CD8-positive, alpha-beta memory T cell (primary cell): ENCODE measurements around the gene PRKACG. TPM values are rescaled to one million over a fixed set of nuclear protein-coding genes. Genes with fewer than 3 reads are reported as not detected.

Experiments used
- CTCF ChIA-PET: fragments of 350-600 bp; sonication (Branson Sonifier 250); formaldehyde crosslinking; loops from one replicate; lab custom pipeline; 2021; ENCODE audit warnings: antibody characterized with exemption; lab: Charles Lee
- POLR2A ChIA-PET: fragments of 350-600 bp; sonication (Branson Sonifier 250); formaldehyde crosslinking; loops from one replicate; lab custom pipeline; 2021; ENCODE audit warnings: antibody characterized with exemption; lab: Charles Lee
- DNase-seq, 5 donors: peaks; one replicate each; pipeline versions ENCODE4 v3.0.0 to v3.0.0-alpha.2; 2020 to 2022; ENCODE audit warnings: mixed read lengths in 1 of 5
- H3K27ac ChIP-seq: one replicate; pipeline ENCODE4 v1.7.0; 2013; ENCODE audit warnings: low read depth, mild to moderate bottlenecking, low read length, moderate library complexity
- H3K27me3 ChIP-seq: 2 replicates; pipeline ENCODE4 v1.7.0; 2013; ENCODE audit warnings: low read length, mild to moderate bottlenecking; ENCODE audit not compliant: insufficient read depth, poor library complexity, severe bottlenecking
- H3K36me3 ChIP-seq: 2 replicates; pipeline ENCODE4 v1.7.0; 2013; ENCODE audit warnings: mild to moderate bottlenecking, low read length, moderate library complexity; ENCODE audit not compliant: insufficient read depth
- H3K4me1 ChIP-seq: 2 replicates; pipeline ENCODE4 v1.7.0; 2013; ENCODE audit warnings: mild to moderate bottlenecking, low read length, moderate library complexity; ENCODE audit not compliant: insufficient read depth
- H3K4me3 ChIP-seq: 2 replicates; pipeline ENCODE4 v1.7.0; 2013; ENCODE audit warnings: mild to moderate bottlenecking, low read length
- H3K9me3 ChIP-seq: 2 replicates; pipeline ENCODE4 v1.7.0; 2013; ENCODE audit warnings: mild to moderate bottlenecking, low read length
- H3K27ac Mint-ChIP-seq, 8 donors: one replicate each; pipeline ENCODE4 v1.8.0; 2020 to 2021; ENCODE audit warnings: mixed read lengths in 8 of 8, mild to moderate bottlenecking in 6 of 8, inconsistent platforms in 3 of 8, moderate library complexity in 3 of 8
- H3K27me3 Mint-ChIP-seq, 2 donors: one replicate each; pipeline ENCODE4 v1.8.0; 2020 to 2021; ENCODE audit warnings: mixed read lengths in 2 of 2, mild to moderate bottlenecking in 1 of 2, moderate library complexity in 1 of 2
- H3K36me3 Mint-ChIP-seq, 3 donors: one replicate each; pipeline ENCODE4 v1.8.0; 2020 to 2021; ENCODE audit warnings: mixed read lengths in 3 of 3, inconsistent platforms in 1 of 3, mild to moderate bottlenecking in 1 of 3
- H3K4me1 Mint-ChIP-seq, 3 donors: one replicate each; pipeline ENCODE4 v1.8.0; 2020 to 2021; ENCODE audit warnings: mixed read lengths in 3 of 3, inconsistent platforms in 1 of 3, mild to moderate bottlenecking in 1 of 3
- H3K4me3 Mint-ChIP-seq, 7 donors: one replicate each; pipeline ENCODE4 v1.8.0; 2020 to 2021; ENCODE audit warnings: mixed read lengths in 7 of 7, mild to moderate bottlenecking in 6 of 7, moderate library complexity in 4 of 7, inconsistent platforms in 2 of 7
- H3K9me3 Mint-ChIP-seq, 5 donors: one replicate each; pipeline ENCODE4 v1.8.0; 2020 to 2022; ENCODE audit warnings: mixed read lengths in 5 of 5, mild to moderate bottlenecking in 3 of 5, moderate library complexity in 2 of 5, inconsistent platforms in 1 of 5
- polyA plus RNA-seq: library from polyadenylated mRNA; unstranded; fragments of 300-500 nt; fragmentation: Illumina TruSeq; gene quantifications from one replicate; pipeline ENCODE4 v1.2.3, GENCODE V29; 2021
- total RNA-seq, 2 experiments: library from RNA; stranded (reverse); gene quantifications; one replicate each; pipeline ENCODE4 v1.2.3, GENCODE V29; 2021

PRKACG gene
- total and polyA plus RNA-seq, 3 experiments from 2014 or later: not detected

DNA sequence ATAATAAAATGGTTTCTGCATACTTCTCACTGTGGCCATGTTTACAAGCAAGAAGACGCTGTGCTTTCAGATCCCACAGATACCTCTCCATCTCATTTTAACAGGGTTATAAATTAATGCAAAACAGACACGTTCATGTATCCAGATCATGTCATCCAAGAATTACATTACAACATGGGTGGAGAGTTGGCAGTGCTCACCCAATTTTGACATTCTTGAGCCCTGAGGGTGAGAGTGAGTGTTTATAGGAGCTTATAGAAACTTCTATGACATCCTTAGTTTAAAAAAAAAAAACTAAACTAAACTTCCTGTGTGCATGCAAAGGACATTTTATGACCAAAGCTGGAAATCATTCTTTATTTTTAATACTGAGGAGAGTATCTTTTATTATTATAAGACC is 9.1 kb downstream of the PRKACG start:
- Mint-ChIP-seq H3K27me3 (peaks cover 15 to 44% of the 10 kb centered on the region in 2 donors), H3K9me3 (no peaks in the 10 kb centered on the region), H3K4me3 (no peak overlapping the region), H3K27ac (no peak overlapping the region), H3K4me1 (no peaks in the 10 kb centered on the region), H3K36me3 (no peaks in the 10 kb centered on the region)
- H3K27me3 ChIP-seq: no peaks in the 10 kb centered on the region
- H3K9me3 ChIP-seq: no peaks in the 10 kb centered on the region
- no peak overlapping the region for H3K27ac ChIP-seq
- H3K4me3 ChIP-seq: no peak overlapping the region
- DNase-seq: no peak
- no peaks in the 10 kb centered on the region for H3K36me3 ChIP-seq
- ChIA-PET POLR2A (no interaction called here), CTCF (no interaction called here)
- no peaks in the 10 kb centered on the region for H3K4me1 ChIP-seq

DNA sequence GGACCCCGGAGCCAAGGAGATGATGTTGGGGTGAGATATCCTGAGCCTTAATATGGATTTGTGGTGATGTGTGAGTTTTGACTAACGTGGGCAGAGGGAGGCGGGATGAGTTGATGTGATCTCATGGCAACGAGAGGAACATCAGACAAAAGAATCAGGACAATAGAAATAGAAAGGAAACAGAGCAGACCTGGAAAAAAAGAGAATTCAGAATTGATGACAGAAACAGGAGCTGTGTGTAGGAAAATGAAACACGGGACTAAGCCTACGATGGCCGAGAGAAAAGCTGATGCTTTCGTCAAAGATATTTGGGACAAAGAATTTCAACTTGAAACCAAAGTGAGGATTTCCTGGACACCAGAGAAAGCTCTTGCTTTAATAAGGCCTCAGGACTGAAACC is 10.9 kb downstream of the PRKACG start:
- no peaks in the 10 kb centered on the region for H3K4me1 ChIP-seq
- no peaks in the 10 kb centered on the region for H3K36me3 ChIP-seq
- no peaks in the 10 kb centered on the region for H3K27me3 ChIP-seq
- Mint-ChIP-seq H3K9me3 (no peaks in the 10 kb centered on the region), H3K36me3 (no peaks in the 10 kb centered on the region), H3K27me3 (peaks cover 15 to 37% of the 10 kb centered on the region in 2 donors), H3K4me1 (peaks cover 0 to 4% (median 0%) of the 10 kb centered on the region in 3 donors), H3K27ac (peak overlapping the region in 1 of 8 donors; percentile 46), H3K4me3 (no peak overlapping the region)
- H3K9me3 ChIP-seq: no peaks in the 10 kb centered on the region
- POLR2A ChIA-PET: no interaction called here
- DNase-seq: no peak
- CTCF ChIA-PET: no interaction called here
- H3K27ac ChIP-seq: no peak overlapping the region
- H3K4me3 ChIP-seq: no peak overlapping the region

DNA sequence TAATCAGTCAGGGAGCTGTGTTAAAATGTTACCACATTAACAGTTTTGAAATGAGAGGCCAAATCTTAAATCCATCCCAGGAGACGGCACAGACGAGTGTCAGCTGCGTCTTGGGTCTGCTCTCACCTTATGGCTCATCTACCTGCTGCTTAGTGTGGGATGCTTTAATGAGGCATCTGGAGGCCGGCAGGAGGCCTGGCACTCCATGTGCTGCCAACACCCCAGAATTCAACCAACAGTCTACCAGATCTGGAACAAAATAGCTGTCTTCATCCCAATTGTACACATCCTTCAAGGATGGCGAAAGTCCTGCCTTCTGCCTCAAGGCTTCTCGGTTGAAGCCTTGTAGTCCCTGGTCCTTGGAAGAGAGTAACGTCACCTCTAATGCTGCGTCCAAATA is 12.0 kb downstream of the PRKACG start:
- no peaks in the 10 kb centered on the region for H3K36me3 ChIP-seq
- H3K9me3 Mint-ChIP-seq: no peaks in the 10 kb centered on the region
- H3K36me3 Mint-ChIP-seq: no peaks in the 10 kb centered on the region
- no peak for DNase-seq
- H3K4me1 ChIP-seq: no peaks in the 10 kb centered on the region
- no peak overlapping the region for H3K27ac Mint-ChIP-seq
- H3K27me3 ChIP-seq: no peaks in the 10 kb centered on the region
- H3K27ac ChIP-seq: no peak overlapping the region
- H3K27me3 Mint-ChIP-seq: peaks cover 11 to 28% of the 10 kb centered on the region in 2 donors
- no peak overlapping the region for H3K4me3 ChIP-seq
- H3K4me3 Mint-ChIP-seq: no peak overlapping the region
- ChIA-PET CTCF (no interaction called here), POLR2A (no interaction called here)
- peaks cover 0 to 4% (median 0%) of the 10 kb centered on the region in 3 donors for H3K4me1 Mint-ChIP-seq
- no peaks in the 10 kb centered on the region for H3K9me3 ChIP-seq

DNA sequence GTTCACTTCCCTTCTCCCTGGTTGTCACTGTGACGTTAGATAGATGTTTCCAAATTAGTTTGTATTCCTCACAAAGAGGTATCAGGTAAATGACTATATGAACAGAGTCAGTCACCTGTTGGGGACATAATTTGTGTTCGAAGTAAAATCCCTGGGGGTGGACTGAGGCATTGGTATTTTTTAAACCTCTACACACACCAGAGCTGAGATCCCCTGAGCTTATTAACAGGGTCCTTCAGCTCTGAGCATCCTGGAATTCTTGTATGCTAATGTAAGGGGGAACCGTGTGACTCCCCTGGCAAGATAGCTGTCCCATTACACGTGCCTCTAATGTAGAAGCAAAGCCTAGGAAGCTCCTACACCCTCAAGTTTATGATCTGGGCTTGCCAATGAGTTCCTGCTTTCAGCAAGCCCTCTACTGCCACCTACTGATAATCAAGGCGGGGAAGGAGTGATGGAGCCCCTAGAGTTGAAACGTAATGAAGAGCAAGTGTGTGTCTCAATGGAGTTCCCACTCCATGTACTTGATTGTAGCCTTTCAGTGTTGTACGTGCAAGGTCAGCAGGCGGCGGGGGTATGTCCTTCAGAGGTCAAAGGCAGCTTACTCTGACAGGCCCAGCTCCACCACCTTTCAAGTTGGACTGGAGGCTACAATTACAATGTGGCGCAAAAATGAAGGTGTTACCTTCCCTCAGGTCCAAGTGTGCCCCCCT is 14.4 kb downstream of the PRKACG start:
- Histone ChIP-seq H3K27me3 (no peaks in the 10 kb centered on the region), H3K4me1 (peaks cover 7% of the 10 kb centered on the region), H3K27ac (no peak overlapping the region), H3K36me3 (no peaks in the 10 kb centered on the region), H3K4me3 (no peak overlapping the region), H3K9me3 (no peaks in the 10 kb centered on the region)
- Mint-ChIP-seq H3K36me3 (no peaks in the 10 kb centered on the region), H3K4me1 (peaks cover 9 to 14% (median 9%) of the 10 kb centered on the region in 3 donors), H3K27me3 (peaks cover 6 to 15% of the 10 kb centered on the region in 2 donors), H3K9me3 (no peaks in the 10 kb centered on the region), H3K4me3 (no peak overlapping the region), H3K27ac (peak overlapping the region in 1 of 8 donors; percentile 50)
- CTCF ChIA-PET: interaction anchor here (0.6 to 1.2 kb wide), 8 partner anchors 10 to 417 kb away, joined by 3 to 5 read pairs (median 4); no protein-coding TSS in a partner anchor
- DNase-seq: peak; percentile 15 to 69 (median 57)
- POLR2A ChIA-PET: no interaction called here

DNA sequence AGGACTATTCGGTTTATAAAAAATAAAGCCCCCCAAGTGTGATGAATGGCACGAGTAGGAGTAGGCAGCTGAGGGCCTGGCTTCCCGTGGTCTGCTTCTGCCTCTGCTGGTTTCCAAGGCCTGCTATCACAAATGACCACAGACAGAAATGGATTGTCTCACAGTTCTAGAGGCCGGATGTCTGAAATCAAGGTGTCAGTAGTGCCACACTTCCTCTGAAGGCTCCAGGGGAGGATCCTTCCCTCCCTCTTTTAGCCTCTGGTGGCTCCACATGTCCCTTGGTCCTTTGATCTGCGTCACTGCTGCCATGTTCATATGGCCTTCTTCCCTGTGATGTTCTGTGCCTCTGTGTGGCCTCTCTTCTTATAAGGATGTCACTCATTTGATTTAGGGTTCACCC is 15.1 kb downstream of the PRKACG start:
- Mint-ChIP-seq H3K9me3 (no peaks in the 10 kb centered on the region), H3K4me3 (no peak overlapping the region), H3K4me1 (peaks cover 9 to 14% (median 9%) of the 10 kb centered on the region in 3 donors), H3K27me3 (peaks cover 6 to 11% of the 10 kb centered on the region in 2 donors), H3K36me3 (no peaks in the 10 kb centered on the region), H3K27ac (no peak overlapping the region)
- DNase-seq: no peak
- Histone ChIP-seq H3K27ac (no peak overlapping the region), H3K4me3 (no peak overlapping the region), H3K4me1 (peaks cover 7% of the 10 kb centered on the region), H3K27me3 (no peaks in the 10 kb centered on the region), H3K9me3 (no peaks in the 10 kb centered on the region), H3K36me3 (no peaks in the 10 kb centered on the region)
- ChIA-PET CTCF (interaction anchor here (0.6 to 1.1 kb wide), 5 partner anchors 14 to 46 kb away, joined by 3 to 4 read pairs (median 3); no protein-coding TSS in a partner anchor), POLR2A (no interaction called here)

DNA sequence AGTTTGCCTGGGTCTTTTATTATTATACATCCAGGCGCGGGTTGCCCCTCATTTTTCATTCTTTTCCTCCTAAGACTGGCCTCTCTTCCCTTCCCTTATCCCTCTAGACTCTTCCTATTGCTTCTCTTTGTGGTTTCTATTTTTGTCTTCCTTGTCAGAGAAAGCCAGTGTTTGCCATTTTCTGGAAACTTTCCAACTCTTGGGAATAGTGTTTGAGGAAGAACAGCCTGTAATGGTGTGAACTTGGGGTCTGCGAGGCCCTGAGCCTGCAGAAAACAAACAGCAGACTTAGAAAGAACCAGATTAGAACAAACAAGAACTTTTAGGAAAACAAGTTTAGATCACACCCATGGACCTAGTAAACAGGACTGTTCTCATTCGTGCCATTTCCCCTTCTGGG is 15.5 kb downstream of the PRKACG start:
- Histone ChIP-seq H3K27ac (no peak overlapping the region), H3K4me1 (peaks cover 7% of the 10 kb centered on the region), H3K36me3 (no peaks in the 10 kb centered on the region), H3K4me3 (no peak overlapping the region), H3K9me3 (no peaks in the 10 kb centered on the region), H3K27me3 (no peaks in the 10 kb centered on the region)
- Mint-ChIP-seq H3K27me3 (peaks cover 3 to 10% of the 10 kb centered on the region in 2 donors), H3K9me3 (no peaks in the 10 kb centered on the region), H3K4me3 (no peak overlapping the region), H3K4me1 (peaks cover 9 to 14% (median 9%) of the 10 kb centered on the region in 3 donors), H3K27ac (no peak overlapping the region), H3K36me3 (no peaks in the 10 kb centered on the region)
- ChIA-PET POLR2A (no interaction called here), CTCF (interaction anchor here (1.3 to 1.5 kb wide), 2 partner anchors 10 to 26 kb away, joined by 3 to 5 read pairs; no protein-coding TSS in a partner anchor)
- DNase-seq: no peak

DNA sequence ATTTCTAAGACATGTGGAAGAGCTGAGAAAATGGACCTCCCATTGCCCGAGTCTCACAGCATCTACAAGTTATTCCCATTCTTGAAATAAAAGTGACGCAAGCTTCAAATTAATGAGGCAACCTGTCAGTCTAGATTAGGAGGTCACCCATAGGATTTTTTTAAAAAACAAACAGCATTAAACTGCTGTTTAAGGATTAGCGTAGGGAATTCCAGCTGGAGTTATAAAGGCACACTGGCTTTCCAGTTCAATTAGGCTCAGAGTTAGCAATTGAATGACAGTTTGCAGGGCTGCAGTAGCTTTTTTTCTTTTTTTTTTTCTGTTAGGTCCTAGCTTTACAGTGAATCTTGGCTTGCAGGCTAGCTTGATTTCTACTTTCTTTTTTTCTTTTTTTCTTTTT is 16.2 kb downstream of the PRKACG start:
- peaks cover 3 to 7% of the 10 kb centered on the region in 2 donors for H3K27me3 Mint-ChIP-seq
- H3K9me3 Mint-ChIP-seq: no peaks in the 10 kb centered on the region
- H3K36me3 Mint-ChIP-seq: no peaks in the 10 kb centered on the region
- no peaks in the 10 kb centered on the region for H3K9me3 ChIP-seq
- H3K27me3 ChIP-seq: no peaks in the 10 kb centered on the region
- no peak overlapping the region for H3K4me3 ChIP-seq
- H3K27ac Mint-ChIP-seq: peak overlapping the region in 1 of 8 donors; percentile 69
- ChIA-PET POLR2A (no interaction called here), CTCF (interaction anchor here (0.7 to 1.5 kb wide), 4 partner anchors 8 to 415 kb away, joined by 3 to 5 read pairs (median 4); no protein-coding TSS in a partner anchor)
- no peak for DNase-seq
- H3K4me1 ChIP-seq: peaks cover 7% of the 10 kb centered on the region
- H3K27ac ChIP-seq: no peak overlapping the region
- H3K4me1 Mint-ChIP-seq: peaks cover 9 to 14% (median 9%) of the 10 kb centered on the region in 3 donors
- H3K4me3 Mint-ChIP-seq: no peak overlapping the region
- no peaks in the 10 kb centered on the region for H3K36me3 ChIP-seq

DNA sequence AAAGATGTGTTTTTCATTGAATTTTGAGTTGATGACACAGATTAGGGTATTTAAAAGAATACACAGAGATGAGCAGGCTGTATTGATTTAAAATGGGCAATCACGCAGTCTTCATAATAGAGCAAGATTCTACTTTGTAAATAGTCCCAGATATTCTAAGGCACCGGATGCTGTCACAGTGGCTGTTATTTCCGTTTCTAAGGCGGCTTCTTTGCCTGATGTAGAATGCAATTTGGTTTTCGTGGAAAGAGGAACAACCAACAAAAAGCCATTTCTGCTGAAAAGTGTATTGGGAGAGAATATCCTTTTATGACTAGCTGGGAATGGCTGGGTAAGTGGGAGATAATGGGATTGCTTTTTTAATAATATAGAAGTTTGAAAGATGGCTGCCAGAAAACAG is 17.5 kb downstream of the PRKACG start:
- Histone ChIP-seq H3K9me3 (no peaks in the 10 kb centered on the region), H3K36me3 (no peaks in the 10 kb centered on the region), H3K27ac (no peak overlapping the region), H3K4me3 (no peak overlapping the region), H3K4me1 (peaks cover 7% of the 10 kb centered on the region), H3K27me3 (no peaks in the 10 kb centered on the region)
- no peaks in the 10 kb centered on the region for H3K36me3 Mint-ChIP-seq
- no peak for DNase-seq
- ChIA-PET POLR2A (no interaction called here), CTCF (interaction anchor here (1.0 to 1.2 kb wide), 2 partner anchors 9 to 19 kb away, joined by 3 to 4 read pairs; no protein-coding TSS in a partner anchor)
- peaks cover 9 to 14% (median 9%) of the 10 kb centered on the region in 3 donors for H3K4me1 Mint-ChIP-seq
- peaks cover 1 to 7% of the 10 kb centered on the region in 2 donors for H3K27me3 Mint-ChIP-seq
- peak overlapping the region in 5 of 7 donors; percentile 6 to 56 (median 40) for H3K4me3 Mint-ChIP-seq
- peak overlapping the region in 4 of 8 donors; percentile 5 to 57 (median 25) for H3K27ac Mint-ChIP-seq
- no peaks in the 10 kb centered on the region for H3K9me3 Mint-ChIP-seq
